T-helper 1 cell treated with Interleukin-12 subunit alpha and Interleukin-12 subunit beta and Interleukin-4 antibody, amounts not matched to agents 30 ng/mL and 1 ng/mL, for 36 hours (primary cell): ENCODE results near the gene HS1BP3. TPM values are rescaled to one million over a fixed set of nuclear protein-coding genes. Genes with fewer than 3 reads are reported as not detected.

Experiments
- intact Hi-C: fragments of 100-400 bp; cut with micrococcal nuclease; formaldehyde crosslinking; loops from one replicate; pipeline ENCODE4 v1.15.1; 2024
- total RNA-seq: library from RNA; stranded (reverse); gene quantifications from 2 replicates; pipeline ENCODE4 v1.2.3, GENCODE V29; 2022

HS1BP3 gene
- total RNA-seq, 1 donor from 2014 or later, result 14.1 TPM

GRCh38 chr2:20607446-20607845 lies 43.5 kb downstream of the HS1BP3 start:
- intact Hi-C loops, result no loop called here

- intact Hi-C loops, result no loop called here
These were observed 44.7 kb downstream of the HS1BP3 start for GRCh38 chr2:20606198-20606597.

- intact Hi-C loops, result no loop called here
These were observed 45.9 kb downstream of the HS1BP3 start for GRCh38 chr2:20604951-20605381.

GRCh38 chr2:20604401-20604911 lies 46.4 kb downstream of the HS1BP3 start:
- intact Hi-C loops, result no loop called here

- intact Hi-C loops, result no loop called here
These were observed 47.1 kb downstream of the HS1BP3 start for GRCh38 chr2:20603791-20604190.

- intact Hi-C loops, result no loop called here
These were observed 48.1 kb downstream of the HS1BP3 start for GRCh38 chr2:20602803-20603202.

- intact Hi-C loops, result no loop called here
These were observed 50.1 kb downstream of the HS1BP3 start for GRCh38 chr2:20600756-20601325.

- intact Hi-C loops, result no loop called here
These were observed 50.9 kb downstream of the HS1BP3 start for GRCh38 chr2:20599861-20600461.

GRCh38 chr2:20599001-20599600 lies 51.8 kb downstream of the HS1BP3 start:
- intact Hi-C loops, result no loop called here

GRCh38 chr2:20597860-20598183 lies 53.1 kb downstream of the HS1BP3 start:
- intact Hi-C loops, result no loop called here

GRCh38 chr2:20596973-20597859 lies 53.7 kb downstream of the HS1BP3 start:
- intact Hi-C loops, result no loop called here

- intact Hi-C loops, result no loop called here
These were observed 54.5 kb downstream of the HS1BP3 start for GRCh38 chr2:20596193-20596972.

- intact Hi-C loops, result no loop called here
These were observed 55.3 kb downstream of the HS1BP3 start for GRCh38 chr2:20595439-20596192.

GRCh38 chr2:20594957-20595356 lies 55.9 kb downstream of the HS1BP3 start:
- intact Hi-C loops, result no loop called here

GRCh38 chr2:20594048-20594750 lies 56.7 kb downstream of the HS1BP3 start:
- intact Hi-C loops, result no loop called here

- intact Hi-C loops, result no loop called here
These were observed 57.5 kb downstream of the HS1BP3 start for GRCh38 chr2:20593072-20594034.

- intact Hi-C loops, result no loop called here
These were observed 58.5 kb downstream of the HS1BP3 start for GRCh38 chr2:20592106-20593071.
